Stimulated activated CD8-positive, alpha-beta memory T cell treated with anti-CD3 and anti-CD28 coated beads, Interleukin-12 subunit alpha, Interleukin-12 subunit beta, amount 100 ng/mL, for 24 hours (primary cell): ENCODE results near the gene AQR.

Experiments
- DNase-seq: peaks from one replicate; pipeline ENCODE4 v3.0.0-alpha.2; 2020; ENCODE audit errors: extremely low read depth

AQR gene

GRCh38 chr15:34879107-34879506, 90.4 kb downstream of the AQR start:
- no peak for DNase-seq

DNA sequence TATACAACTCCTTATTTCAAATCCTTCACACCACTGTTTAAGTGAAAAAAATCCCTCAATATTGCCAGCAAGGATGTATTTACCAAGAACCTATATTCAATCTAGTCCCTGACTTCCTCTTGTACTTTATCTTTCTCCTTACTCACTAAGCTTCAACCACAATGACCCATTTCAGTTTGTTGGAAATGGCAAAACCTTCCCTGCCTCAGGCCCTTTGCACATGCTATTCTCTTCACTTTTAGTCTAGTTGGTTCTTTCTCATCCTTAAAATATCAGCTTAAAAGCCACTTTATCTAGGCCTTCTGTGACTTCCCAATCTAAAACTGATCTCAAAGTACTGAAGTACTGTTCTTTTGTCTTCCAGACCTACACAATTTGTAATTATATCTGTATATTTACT, 92.9 kb downstream of the AQR start:
- no peak for DNase-seq

DNA sequence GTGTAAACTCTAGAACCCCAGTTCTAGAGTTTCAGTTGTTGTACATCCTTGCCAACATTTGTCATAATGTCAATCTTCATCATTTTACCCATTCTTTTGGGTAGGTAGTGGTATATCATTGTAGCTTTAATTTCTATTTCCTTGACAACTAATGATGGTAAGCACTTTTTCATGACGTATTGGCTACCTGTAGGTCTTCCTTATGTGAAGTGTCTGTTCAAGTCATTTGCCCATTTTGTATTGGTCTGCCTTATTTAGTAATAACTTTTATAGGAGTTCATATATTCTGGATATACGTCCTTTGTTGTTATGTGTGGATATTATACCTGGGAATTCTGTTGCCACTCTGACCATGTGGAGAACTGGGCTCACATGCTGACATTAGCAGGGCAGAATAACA, 100.4 kb downstream of the AQR start:
- no peak for DNase-seq

GRCh38 chr15:34865531-34865930, 104.0 kb downstream of the AQR start:
- DNase-seq, result no peak

DNA sequence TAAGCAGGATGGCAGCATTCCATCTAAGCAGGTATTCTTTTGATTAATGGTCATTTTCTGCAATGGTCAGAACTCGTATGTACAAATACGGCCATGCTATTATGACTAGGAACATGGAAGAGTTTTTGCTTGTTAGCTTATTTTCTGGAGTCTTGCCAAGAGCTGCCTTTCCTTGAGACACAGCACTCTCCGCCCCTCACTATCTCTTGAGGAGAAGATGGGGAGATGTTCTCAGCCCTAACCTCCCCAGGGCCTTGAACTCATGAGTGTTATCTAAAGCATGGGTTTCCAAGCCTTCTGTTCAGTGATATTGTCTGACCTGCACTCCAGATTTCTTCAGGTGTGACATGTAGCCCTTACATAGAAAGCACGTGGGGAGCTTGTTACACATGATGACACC, 108.3 kb downstream of the AQR start:
- no peak for DNase-seq

GRCh38 chr15:34855893-34856292, 113.6 kb downstream of the AQR start:
- no peak for DNase-seq

DNA sequence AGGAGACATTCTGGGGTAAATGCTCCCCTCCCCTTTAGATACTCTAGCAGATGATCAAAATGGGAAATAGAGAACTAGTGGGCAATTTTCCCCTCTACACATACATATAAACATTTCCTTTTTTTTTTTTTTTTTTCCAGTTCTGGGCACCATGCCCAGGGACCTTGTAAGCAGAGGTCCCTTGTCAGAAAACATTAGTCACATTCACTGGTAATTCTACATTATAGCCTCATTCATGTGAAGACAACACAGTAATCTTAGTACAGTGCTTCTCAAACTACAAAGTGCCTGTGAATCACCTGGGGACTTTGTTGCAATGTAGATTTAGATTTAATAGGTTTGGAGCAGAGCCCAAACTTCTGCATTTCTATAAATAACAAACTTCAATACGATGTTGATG, 114.1 kb downstream of the AQR start:
- DNase-seq, result no peak

- no peak for DNase-seq
Observed at GRCh38 chr15:34854232-34854631, 115.3 kb downstream of the AQR start.

GRCh38 chr15:34853001-34853758, 116.4 kb downstream of the AQR start:
- no peak for DNase-seq

DNA sequence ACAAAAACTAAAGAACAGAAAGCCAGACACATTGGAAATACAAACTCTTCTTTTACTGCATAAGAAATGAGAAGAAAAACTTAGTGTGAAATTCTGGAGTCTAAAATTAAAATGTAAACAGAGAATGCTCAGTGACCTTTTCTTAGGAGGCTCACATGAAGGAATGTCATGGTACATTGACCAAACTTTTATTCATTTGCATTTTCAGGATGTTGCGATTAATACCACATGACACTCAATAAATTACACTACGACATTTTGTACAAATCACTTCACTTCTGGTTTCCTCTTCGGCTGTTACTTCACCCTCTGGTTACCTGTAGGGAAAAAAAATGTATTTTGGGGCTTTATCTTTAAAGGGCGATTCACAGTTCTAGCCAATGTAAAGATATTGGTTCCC, 117.8 kb downstream of the AQR start:
- DNase-seq, result no peak

- DNase-seq, result no peak
Observed at GRCh38 chr15:34851007-34851406, 118.5 kb downstream of the AQR start.

GRCh38 chr15:34850121-34850520, 119.4 kb downstream of the AQR start:
- DNase-seq, result no peak

- no peak for DNase-seq
Observed at GRCh38 chr15:34849364-34849959, 120.1 kb downstream of the AQR start.

DNA sequence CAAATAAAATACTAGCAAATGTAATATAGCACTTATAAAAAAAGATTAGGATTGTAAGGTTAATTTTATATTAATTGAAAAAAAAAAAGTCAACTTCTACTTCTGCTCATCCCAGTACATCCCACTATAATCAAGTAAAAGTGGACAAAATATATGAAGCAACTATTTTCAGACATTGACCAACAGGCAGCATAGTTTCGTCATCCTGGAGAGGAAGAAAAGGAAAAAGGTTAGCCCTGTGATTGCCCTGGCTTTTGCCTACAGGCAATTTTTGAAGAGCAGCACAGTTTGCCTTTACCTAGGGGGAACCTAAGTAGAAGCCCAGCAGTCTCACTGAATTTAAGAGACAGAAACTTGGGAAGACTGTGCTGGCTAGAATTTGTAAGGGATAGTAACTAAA, 121.9 kb downstream of the AQR start:
- DNase-seq, result no peak

GRCh38 chr15:34841262-34841725, 128.2 kb downstream of the AQR start:
- DNase-seq, result no peak

GRCh38 chr15:34838282-34838681, 131.3 kb downstream of the AQR start:
- no peak for DNase-seq

GRCh38 chr15:34837246-34838016, 132.1 kb downstream of the AQR start:
- DNase-seq, result no peak

DNA sequence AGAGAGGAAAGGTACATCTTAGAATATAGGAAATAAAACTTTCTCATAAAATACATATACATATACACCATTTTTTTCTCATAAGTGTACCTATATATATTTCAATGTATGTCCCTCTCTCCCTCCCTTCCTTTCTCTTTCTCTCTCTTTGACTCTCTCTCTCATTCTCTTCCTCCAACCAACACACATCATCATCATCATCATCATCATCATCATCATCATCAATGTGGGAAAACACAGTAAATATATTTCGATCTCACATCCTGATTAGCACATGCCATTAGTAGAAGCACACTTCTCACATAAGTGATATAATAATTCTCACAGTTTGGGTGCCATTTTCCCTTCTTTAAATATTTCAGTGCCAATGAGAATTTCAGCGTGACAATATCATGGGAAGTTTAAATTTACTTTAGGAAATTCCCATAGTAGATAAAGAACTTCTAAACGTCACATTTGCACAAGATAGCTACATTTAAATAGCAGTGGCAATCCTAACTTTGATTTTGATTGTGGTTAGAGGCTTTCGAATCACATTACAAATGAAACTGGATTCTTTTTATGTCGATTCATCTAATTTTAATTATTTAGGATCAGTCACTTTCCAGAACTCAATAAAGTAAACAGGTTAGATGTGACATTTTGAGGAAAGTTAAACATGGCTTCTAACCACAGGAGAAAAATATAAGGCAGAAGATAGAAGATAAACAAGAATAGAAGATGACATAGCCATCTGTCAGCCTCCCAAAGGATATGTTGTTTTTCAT, 141.2 kb downstream of the AQR start:
- no peak for DNase-seq

DNA sequence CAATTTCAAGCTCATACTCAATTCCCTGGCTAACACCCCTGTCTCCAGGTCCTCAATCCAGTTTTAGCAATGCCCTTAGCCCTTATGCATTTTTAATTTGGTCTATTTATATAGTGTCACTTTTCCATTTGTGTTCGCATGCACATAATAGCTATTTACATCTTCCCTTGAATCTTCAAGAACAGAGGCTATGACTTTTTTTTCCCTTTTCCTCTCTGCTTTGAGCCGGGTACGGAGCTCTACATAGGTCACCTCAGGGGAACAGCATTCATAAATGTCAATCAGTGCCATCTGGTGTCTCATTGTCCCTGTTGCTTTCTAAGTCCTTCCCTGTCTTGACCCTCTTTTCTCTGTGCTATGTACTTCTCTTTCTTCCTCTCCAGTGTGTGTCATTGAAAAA, 147.7 kb downstream of the AQR start:
- DNase-seq, result no peak

DNA sequence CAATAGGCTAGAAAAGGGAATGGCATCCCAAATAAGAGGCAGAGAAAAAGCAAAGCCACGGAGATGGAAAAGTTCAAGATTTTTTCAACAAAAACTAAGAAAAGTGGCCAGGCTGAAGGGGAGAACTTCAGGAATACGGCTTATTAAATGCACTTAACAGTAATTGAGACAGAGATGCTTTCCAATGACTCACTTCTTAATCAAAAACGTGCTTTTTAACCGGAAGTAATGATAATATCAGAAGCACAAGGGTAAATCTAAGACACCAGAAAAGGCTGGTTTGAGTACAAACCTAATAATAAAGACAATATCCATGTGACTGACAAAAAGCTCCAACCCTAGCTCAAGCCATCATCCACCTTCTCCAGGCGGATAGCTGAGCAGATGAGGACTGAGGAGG, 149.4 kb downstream of the AQR start:
- DNase-seq, result no peak

- no peak for DNase-seq
Observed at GRCh38 chr15:34818526-34818925, 151.0 kb downstream of the AQR start.

GRCh38 chr15:34815836-34816235, 153.7 kb downstream of the AQR start:
- DNase-seq, result no peak
